Neural crest cell (in vitro differentiated cells): Measurements from ENCODE around the gene CACNA2D3. TPM values are rescaled to one million over a fixed set of nuclear protein-coding genes. Genes with fewer than 3 reads are reported as not detected.

Experiments used
- DNase-seq: peaks from one replicate; pipeline ENCODE4 v3.0.0; 2021; ENCODE audit warnings: low read depth, mixed read lengths, low spot score
- H3K27ac Mint-ChIP-seq: one replicate; pipeline ENCODE4 v1.8.0; 2021; ENCODE audit warnings: mild to moderate bottlenecking, mixed read lengths; ENCODE audit not compliant: unreplicated experiment
- H3K27me3 Mint-ChIP-seq: 2 replicates; pipeline ENCODE4 v1.8.0; 2021; ENCODE audit warnings: low read depth, mild to moderate bottlenecking, mixed read lengths
- H3K36me3 Mint-ChIP-seq: 2 replicates; pipeline ENCODE4 v1.8.0; 2021; ENCODE audit warnings: low read depth, mild to moderate bottlenecking, mixed read lengths
- H3K4me1 Mint-ChIP-seq: 2 replicates; pipeline ENCODE4 v1.8.0; 2021; ENCODE audit warnings: mixed read lengths
- H3K4me3 Mint-ChIP-seq: one replicate; pipeline ENCODE4 v1.8.0; 2021; ENCODE audit warnings: mild to moderate bottlenecking, mixed read lengths
- H3K9me3 Mint-ChIP-seq: 2 replicates; pipeline ENCODE4 v1.8.0; 2021; ENCODE audit warnings: mixed read lengths
- total RNA-seq: library from RNA; stranded (reverse); gene quantifications from 2 replicates; pipeline ENCODE4 v1.2.1, GENCODE V29; 2021
- TF ChIP-seq, protein P1 (sequence below): fragments of 200-600 bp; sonication (generic); conservative IDR thresholded peaks from 2 replicates; pipeline ENCODE4 v1.5.0; 2021; ENCODE audit warnings: antibody characterized with exemption, mild to moderate bottlenecking

The CACNA2D3 gene
- total RNA-seq, 1 donor from 2014 or later: 0.82 TPM

DNA sequence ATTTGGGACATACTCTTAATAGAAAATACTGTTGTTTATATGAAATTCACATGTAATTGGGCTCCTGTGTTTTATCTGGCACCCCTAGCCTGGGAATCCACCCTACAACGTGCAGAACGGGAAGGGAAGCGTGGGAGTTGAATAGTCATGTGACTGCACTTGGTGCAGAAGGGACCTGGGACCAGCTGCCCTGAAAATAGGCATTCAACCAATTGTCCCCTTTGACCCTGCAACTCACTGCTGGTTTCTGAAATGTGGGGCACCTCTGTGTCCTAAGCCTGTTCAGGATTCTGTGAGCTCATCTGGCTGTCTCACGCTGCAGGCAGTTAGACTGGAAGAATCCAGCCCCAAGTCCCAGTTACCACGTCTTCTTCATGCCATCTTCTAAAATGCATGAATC is 79.7 kb downstream of the CACNA2D3 start:
- peaks cover 14% of the 10 kb centered on the region for H3K4me1 Mint-ChIP-seq
- no peaks in the 10 kb centered on the region for H3K36me3 Mint-ChIP-seq
- peaks cover 6% of the 10 kb centered on the region for H3K27me3 Mint-ChIP-seq
- no peaks in the 10 kb centered on the region for H3K9me3 Mint-ChIP-seq
- H3K27ac Mint-ChIP-seq: peak overlapping the region; percentile 24
- TF ChIP-seq, protein P1, sequence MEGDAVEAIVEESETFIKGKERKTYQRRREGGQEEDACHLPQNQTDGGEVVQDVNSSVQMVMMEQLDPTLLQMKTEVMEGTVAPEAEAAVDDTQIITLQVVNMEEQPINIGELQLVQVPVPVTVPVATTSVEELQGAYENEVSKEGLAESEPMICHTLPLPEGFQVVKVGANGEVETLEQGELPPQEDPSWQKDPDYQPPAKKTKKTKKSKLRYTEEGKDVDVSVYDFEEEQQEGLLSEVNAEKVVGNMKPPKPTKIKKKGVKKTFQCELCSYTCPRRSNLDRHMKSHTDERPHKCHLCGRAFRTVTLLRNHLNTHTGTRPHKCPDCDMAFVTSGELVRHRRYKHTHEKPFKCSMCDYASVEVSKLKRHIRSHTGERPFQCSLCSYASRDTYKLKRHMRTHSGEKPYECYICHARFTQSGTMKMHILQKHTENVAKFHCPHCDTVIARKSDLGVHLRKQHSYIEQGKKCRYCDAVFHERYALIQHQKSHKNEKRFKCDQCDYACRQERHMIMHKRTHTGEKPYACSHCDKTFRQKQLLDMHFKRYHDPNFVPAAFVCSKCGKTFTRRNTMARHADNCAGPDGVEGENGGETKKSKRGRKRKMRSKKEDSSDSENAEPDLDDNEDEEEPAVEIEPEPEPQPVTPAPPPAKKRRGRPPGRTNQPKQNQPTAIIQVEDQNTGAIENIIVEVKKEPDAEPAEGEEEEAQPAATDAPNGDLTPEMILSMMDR: no peak
- H3K4me3 Mint-ChIP-seq: no peak overlapping the region
- no peak for DNase-seq

DNA sequence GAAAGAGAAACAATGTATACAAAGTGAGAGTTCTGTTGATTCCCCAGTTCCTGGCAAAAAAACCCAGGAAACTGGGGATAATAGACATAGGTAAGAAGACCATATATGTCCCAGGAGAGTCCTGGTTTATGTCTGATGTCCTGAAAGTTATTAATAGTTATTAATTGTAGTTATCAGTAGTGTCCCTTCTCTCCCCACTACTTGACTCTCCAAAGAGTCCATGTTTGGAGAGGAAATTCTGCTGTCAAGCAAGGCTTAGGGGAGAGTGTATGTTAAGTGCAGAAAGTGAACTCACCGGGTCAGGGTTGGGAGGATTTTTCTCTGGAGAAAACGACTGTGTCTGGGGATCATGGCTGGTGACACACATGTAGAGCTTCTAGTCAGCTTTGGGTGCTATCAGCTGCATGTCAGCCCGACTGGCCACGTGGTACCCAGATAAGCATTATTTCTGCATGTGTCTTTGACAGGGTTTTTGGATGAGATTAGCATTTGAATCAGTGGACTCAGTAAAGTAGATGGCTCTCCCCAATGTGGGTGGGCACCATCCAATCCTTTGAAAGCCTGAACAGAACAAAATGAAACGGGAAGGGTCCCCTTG is 80.4 kb downstream of the CACNA2D3 start:
- Mint-ChIP-seq H3K4me1 (peaks cover 14% of the 10 kb centered on the region), H3K4me3 (no peak overlapping the region), H3K27me3 (peaks cover 5% of the 10 kb centered on the region), H3K9me3 (no peaks in the 10 kb centered on the region), H3K27ac (peak overlapping the region; percentile 35), H3K36me3 (no peaks in the 10 kb centered on the region)
- no peak for DNase-seq
- TF ChIP-seq, protein P1: no peak

DNA sequence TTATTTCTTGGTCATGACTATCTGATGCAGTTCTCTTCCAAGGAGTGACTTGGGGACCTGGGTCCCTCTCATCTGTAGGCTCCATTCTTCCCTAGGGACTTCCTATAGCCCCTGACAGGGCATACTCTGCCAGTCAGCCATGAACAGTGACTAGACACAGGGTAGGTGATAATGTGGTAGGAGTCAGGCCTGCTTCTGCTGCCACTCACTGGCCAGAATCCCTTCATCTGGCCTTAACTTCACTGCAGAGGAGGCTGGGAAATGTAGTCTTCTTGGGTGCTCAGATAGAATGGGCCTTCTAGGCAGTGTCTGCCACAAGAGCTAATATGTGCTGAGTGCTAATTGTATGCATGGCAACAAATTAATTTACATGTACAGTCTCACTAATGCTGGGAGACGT is 84.5 kb downstream of the CACNA2D3 start:
- no peak overlapping the region for H3K4me3 Mint-ChIP-seq
- TF ChIP-seq, protein P1: no peak
- no peaks in the 10 kb centered on the region for H3K36me3 Mint-ChIP-seq
- H3K4me1 Mint-ChIP-seq: peaks cover 10% of the 10 kb centered on the region
- H3K9me3 Mint-ChIP-seq: no peaks in the 10 kb centered on the region
- H3K27me3 Mint-ChIP-seq: peaks cover 3% of the 10 kb centered on the region
- no peak overlapping the region for H3K27ac Mint-ChIP-seq
- DNase-seq: no peak

DNA sequence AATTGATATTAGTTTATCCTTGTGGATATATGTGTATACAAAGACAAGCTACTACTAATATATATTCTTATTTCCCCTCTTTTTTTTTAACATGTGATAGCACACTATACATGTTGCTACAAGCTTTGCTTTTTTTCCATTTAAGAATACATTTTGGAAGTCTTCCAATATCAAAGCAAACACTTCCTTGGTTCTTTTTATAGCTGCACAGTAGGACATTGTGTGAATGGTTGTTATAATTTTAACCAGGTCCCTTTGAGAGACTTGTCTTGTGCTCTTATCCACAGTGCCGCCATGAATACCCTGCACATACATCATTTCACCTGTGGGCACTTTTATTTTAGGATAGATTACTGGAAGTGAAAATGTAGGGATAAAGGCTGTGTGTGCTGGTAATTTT is 88.7 kb downstream of the CACNA2D3 start:
- Mint-ChIP-seq H3K27me3 (no peaks in the 10 kb centered on the region), H3K27ac (no peak overlapping the region), H3K36me3 (no peaks in the 10 kb centered on the region)

DNA sequence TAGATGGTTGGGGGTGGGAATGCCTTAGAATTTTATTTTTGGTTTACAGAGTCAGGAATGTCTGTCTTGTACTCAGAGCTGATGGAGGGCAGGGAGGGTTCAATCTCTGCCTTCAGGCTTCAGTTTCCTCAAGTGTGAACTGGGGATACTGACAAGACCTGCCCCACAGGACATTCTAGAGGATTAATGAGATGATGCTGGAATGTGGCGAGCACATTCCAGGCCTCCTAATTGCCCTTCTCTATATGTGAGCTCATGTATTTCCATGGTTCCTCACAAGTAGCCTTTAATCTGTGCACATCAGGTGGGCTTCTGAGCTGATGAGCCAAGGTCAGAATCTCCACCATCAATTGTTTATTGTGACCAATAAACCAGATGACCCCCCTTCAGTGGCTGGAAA is 90.4 kb downstream of the CACNA2D3 start:
- TF ChIP-seq, protein P1: no peak
- H3K4me1 Mint-ChIP-seq: peaks cover 8% of the 10 kb centered on the region
- H3K27me3 Mint-ChIP-seq: no peaks in the 10 kb centered on the region
- no peak for DNase-seq
- no peaks in the 10 kb centered on the region for H3K36me3 Mint-ChIP-seq
- no peak overlapping the region for H3K27ac Mint-ChIP-seq
- no peak overlapping the region for H3K4me3 Mint-ChIP-seq
- no peaks in the 10 kb centered on the region for H3K9me3 Mint-ChIP-seq

More for the DNA sequence above, 88.7 kb downstream of the CACNA2D3 start:
- TF ChIP-seq, protein P1: no peak
- H3K9me3 Mint-ChIP-seq: no peaks in the 10 kb centered on the region
- peaks cover 8% of the 10 kb centered on the region for H3K4me1 Mint-ChIP-seq
- no peak for DNase-seq
- H3K4me3 Mint-ChIP-seq: no peak overlapping the region

DNA sequence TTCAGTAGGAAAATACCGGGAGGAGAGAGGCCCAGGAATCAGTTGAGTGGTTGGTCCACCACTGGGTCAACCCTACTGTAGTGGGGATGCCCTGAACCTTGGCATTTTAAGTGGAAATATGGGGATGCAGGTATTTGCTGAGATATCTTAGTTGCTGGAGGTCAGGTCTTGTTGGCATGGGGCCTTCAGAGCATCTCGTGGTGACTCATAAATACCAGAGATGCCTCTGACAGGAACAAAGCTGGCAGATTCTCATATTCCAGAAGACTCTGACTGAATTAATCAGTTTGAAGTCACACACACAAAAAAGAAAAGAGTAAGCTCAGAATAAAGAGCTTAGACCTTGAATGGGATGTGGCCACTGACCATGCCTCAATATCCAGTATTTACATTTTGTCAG is 91.6 kb downstream of the CACNA2D3 start:
- H3K27ac Mint-ChIP-seq: no peak overlapping the region
- peaks cover 8% of the 10 kb centered on the region for H3K4me1 Mint-ChIP-seq
- TF ChIP-seq, protein P1: no peak
- DNase-seq: no peak
- H3K27me3 Mint-ChIP-seq: no peaks in the 10 kb centered on the region
- H3K9me3 Mint-ChIP-seq: no peaks in the 10 kb centered on the region
- no peak overlapping the region for H3K4me3 Mint-ChIP-seq
- no peaks in the 10 kb centered on the region for H3K36me3 Mint-ChIP-seq
